ENCODE results near the gene KCTD2.
"Not testable (repeated sequence)": the region's sequence is repeated elsewhere in the genome, so short reads cannot be mapped to it uniquely, and the experiment has no call there.

KCTD2 gene

GRCh38 chr17:75019710-75020109 lies 27.3 kb upstream of the KCTD2 start:
- peak in 4 of 58 donors; percentile 22 to 39 (median 24) for DNase-seq

- DNase-seq, result peak in 18 of 58 donors; percentile 12 to 77 (median 28)
Measured at GRCh38 chr17:75020331-75021110, 26.5 kb upstream of the KCTD2 start.

GRCh38 chr17:75024686-75025397 lies 22.2 kb upstream of the KCTD2 start:
- DNase-seq, result no peak

DNA sequence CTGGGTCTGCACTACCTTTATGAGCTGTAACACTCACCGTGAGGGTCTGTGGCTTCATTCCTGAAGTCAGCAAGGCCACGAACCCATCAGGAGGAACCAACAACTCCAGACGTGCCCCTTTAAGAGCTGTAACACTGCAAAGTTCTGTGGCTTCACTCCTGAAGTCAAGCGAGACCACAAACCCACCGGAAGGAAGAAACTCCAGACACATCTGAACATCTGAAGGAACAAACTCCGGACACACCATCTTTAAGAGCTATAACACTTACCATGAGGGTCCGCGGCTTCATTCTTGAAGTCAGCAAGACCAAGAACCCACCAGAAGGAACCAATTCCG lies 21.7 kb upstream of the KCTD2 start:
- DNase-seq, result not testable (repeated sequence)

GRCh38 chr17:75026650-75027049 lies 20.4 kb upstream of the KCTD2 start:
- DNase-seq, result not testable (repeated sequence)

DNA sequence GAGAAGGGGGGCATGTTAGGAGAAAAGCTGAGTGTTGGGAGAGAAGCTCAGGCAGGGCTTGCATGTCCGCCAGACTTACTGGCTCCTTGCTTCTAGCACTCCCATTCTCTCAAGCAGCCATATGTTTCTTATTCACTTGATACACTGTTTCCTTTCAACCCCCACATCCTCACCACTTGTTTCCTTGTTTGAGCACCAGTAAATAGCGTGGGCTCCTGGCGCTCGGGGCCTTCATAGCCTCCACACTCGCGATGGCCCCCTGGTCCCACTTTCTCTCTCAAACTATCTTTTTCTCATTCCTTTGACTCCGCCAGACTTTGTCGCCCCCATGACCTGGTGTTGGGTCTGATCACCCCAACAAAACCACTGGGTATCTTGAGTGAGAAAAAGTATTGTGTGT lies 16.9 kb upstream of the KCTD2 start:
- DNase-seq, result no peak

DNA sequence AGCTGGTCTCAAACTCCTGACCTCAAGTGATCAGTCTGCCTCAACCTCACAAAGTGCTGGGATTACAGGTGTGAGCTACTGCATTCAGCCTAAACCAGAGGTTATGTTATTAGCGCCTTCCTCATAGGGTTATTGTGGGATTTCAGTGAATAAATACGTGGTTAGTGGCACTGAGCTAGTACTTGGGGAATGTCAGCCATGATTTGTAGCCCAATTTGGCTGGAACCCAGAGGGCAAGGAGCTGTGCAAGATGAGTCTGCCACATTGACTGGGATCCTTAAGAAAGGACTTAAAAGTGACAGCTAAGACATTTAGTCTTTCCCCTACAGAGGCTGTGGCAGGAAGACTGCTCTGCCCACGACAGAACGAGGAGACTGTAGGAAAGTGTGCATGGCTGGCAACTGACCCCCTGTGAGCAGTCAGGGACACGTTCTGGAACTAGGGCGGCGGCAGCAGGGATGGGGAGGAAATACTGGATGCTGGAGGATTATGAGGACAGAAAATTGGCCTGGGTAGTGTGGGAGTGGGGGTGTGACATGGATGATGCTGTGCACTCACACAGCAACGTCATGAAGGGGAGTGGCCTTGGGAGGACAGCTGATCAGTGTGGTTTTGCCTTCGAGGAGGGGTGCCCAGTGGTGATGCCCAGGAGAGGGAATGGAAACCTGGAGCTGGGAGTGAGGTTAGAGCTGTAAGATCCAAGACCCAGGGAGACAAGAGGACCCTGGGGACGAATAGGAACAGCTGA lies 14.9 kb upstream of the KCTD2 start:
- DNase-seq, result peak in 56 of 58 donors; percentile 27 to 94 (median 79)

DNA sequence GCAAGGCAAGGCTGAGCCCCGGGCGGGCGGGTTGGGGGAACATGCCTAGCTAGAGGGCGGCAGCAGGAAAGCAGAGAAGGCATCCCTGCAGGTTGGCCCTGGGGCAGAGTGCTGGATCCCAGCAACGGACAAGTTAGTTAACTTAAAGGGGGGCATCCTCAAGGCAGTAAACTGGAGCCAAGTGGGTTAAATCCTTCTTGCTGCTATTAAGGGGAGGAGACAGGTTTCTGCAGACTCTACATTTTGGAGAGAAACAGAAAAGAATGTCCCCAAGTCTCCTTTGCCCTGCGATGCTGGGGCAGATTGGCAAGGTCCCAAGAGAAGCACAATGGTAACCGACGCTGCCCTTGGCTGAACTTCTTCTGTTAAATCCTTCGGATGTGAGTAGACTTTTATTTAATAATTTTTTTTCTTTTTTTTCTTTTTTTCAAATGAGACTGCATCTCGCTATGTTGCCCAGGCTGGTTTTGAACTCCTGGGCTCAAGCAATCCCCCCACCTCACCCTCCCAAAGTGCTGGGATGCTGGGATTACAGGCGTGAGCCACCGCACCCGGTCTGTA lies 14.2 kb upstream of the KCTD2 start:
- DNase-seq, result peak in 4 of 58 donors; percentile 49 to 80 (median 56)

DNA sequence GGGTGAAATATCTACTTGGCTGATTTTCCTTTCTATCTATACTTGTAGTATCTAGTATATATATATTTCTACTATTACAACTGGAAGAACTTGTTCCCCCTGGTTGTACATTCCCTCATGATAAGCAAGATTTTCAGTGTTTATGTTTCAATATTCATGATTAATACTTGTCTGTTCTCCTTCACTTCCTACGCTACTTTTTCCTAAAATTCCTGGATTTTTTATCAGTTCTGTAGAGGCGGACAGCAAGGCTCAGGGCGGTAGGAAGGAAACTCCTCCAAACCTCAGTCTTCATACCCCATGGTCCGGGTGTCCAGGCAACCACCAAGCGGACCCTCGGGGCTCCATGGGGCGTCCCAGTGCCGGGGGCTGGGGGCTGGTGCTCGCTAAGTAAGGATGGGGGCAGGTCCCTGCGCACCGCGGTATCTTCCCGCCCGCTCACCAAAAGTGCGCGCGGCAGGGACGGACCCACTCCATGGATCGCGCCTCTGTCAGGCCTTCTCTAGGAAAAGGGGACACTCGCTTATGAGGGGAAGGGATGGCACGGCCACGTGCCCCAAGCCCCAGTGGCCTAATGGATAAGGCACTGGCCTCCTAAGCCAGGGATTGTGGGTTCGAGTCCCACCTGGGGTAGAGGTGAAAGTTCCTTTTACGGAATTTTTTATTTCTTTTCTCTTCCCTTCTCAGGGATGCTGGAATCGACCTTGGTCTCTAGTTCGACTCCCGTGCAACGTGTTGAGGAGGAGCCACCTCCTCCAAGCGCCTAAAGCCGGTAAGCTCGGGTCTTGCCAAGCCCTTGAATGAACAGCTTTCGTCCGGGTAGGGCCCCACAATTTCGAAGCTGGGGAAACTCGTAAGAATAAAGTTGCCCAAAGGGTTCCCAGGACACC lies 13.4 kb upstream of the KCTD2 start:
- DNase-seq, result peak; percentile 48 to 94 (median 84)

GRCh38 chr17:75034236-75034908 lies 12.7 kb upstream of the KCTD2 start:
- peak in 55 of 58 donors; percentile 48 to 91 (median 79) for DNase-seq

DNA sequence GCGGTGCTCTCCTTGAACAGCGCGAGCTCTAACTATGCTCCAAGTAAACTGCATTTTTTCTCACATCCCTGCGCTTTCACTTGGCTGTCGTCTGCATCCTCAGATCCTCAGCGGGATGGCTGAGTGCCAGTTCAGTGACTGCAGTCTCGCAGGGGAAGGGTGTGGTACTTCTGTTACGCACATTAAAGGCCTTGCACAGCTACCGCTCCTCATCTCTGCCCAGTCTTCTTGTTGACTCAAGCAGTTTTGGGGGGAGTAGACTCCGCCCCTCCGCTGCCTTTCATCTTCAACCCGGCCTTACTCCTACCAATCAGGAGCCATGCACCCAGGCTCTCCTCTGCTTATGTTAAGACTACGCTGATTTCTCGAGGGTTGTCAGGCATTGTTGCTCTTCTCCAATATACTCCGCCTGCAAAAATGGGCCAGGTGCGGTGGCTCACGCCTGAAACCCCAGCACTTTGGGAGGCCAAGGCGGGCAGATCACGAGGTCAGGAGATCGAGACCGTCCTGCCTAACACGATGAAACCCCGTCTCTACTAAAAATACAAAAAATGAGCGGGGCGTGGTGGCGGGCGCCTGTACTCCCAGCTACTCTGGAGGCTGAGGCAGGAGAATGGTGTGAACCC lies 10.3 kb upstream of the KCTD2 start:
- DNase-seq, result peak in 36 of 58 donors; percentile 14 to 71 (median 42)

DNA sequence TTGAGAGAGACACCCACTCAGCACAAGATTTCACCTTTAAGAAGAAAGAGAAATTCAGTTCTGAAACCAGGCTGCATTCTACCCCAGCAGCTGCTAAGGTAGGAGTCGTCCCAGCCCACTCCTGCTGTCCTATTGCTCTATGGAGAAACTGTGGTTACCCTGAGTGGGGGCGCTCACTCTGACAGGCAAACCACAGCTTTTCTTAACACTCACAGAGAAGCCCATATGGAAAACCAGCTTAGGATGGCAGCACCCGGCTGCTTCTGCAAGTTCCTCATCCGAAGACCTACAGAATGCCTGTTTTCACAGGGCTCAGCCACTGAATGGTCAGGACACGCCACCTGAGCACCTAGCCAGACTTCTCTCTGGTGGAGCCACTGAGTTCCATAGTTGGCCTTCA lies 7.8 kb upstream of the KCTD2 start:
- DNase-seq, result no peak

GRCh38 chr17:75041656-75042280 lies 5.3 kb upstream of the KCTD2 start:
- DNase-seq, result no peak

- not testable (repeated sequence) for DNase-seq
Measured at GRCh38 chr17:75043789-75044188, 3.2 kb upstream of the KCTD2 start.

DNA sequence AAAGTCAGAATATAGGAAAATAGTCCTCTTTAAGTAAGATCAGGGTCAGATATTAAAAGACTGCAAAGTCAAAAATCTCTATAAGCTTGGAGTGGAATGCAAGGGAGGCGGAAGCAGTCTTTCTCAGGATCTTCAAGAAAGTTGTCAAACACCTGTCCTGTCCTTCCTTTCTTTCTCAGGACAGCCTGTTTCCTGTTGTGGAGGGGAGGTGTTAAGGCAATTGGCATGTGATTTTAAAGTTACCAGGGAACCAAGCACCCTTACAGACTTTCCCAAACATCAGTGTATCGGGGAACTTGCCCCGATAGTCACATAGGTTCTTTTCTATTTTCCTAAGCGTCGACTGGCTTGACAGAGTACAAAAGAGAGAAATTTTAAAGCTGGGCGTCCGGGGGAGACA lies 2.3 kb upstream of the KCTD2 start:
- DNase-seq, result no peak

DNA sequence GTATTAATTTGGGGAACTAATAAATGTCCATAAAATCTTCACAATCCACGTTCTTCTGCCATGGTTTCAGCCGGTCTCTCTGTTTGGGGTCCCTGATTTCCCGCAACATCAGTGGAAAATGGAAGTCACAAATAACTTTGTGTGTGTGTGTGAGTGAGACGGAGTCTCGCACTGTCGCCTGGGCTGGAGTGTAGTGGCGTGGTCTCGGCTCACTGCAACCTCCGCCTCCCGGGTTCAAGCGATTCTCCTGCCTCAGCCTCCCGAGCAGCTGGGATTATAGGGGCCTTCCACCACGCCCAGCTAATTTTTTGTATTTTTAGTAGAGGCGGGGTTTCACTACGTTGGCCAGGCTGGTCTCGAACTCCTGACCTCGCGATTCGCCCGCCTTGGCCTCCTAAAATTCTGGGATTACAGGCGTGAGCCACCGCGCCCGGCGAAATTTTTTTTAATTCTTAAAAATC lies 1.0 kb upstream of the KCTD2 start:
- not testable (repeated sequence) for DNase-seq

- DNase-seq, result peak in 16 of 58 donors; percentile 7 to 57 (median 30)
Measured at GRCh38 chr17:75047398-75048098, 523 bp downstream of the KCTD2 start.

GRCh38 chr17:75048249-75048878 lies 1.3 kb downstream of the KCTD2 start:
- DNase-seq, result peak in 23 of 58 donors; percentile 6 to 67 (median 30)
